Measurements from ENCODE around the gene SLC6A6.

GRCh38 chr3:14438929-14439328, 36.5 kb downstream of the SLC6A6 start:
- TF ChIP-seq EZH2 (optimal IDR thresholded peaks at IDR 0.05; ENCODE audit: low read depth, low read length) = no peak
- TF ChIP-seq, protein P1, sequence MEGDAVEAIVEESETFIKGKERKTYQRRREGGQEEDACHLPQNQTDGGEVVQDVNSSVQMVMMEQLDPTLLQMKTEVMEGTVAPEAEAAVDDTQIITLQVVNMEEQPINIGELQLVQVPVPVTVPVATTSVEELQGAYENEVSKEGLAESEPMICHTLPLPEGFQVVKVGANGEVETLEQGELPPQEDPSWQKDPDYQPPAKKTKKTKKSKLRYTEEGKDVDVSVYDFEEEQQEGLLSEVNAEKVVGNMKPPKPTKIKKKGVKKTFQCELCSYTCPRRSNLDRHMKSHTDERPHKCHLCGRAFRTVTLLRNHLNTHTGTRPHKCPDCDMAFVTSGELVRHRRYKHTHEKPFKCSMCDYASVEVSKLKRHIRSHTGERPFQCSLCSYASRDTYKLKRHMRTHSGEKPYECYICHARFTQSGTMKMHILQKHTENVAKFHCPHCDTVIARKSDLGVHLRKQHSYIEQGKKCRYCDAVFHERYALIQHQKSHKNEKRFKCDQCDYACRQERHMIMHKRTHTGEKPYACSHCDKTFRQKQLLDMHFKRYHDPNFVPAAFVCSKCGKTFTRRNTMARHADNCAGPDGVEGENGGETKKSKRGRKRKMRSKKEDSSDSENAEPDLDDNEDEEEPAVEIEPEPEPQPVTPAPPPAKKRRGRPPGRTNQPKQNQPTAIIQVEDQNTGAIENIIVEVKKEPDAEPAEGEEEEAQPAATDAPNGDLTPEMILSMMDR (IDR thresholded peaks at IDR 0.05; ENCODE audit: low read length) = no peak
- no peak for TF ChIP-seq EZH2phosphoT487 (IDR thresholded peaks at IDR 0.05; ENCODE audit: low read length)
